ENCODE data around the gene ZNF296.

Gene ZNF296

DNA sequence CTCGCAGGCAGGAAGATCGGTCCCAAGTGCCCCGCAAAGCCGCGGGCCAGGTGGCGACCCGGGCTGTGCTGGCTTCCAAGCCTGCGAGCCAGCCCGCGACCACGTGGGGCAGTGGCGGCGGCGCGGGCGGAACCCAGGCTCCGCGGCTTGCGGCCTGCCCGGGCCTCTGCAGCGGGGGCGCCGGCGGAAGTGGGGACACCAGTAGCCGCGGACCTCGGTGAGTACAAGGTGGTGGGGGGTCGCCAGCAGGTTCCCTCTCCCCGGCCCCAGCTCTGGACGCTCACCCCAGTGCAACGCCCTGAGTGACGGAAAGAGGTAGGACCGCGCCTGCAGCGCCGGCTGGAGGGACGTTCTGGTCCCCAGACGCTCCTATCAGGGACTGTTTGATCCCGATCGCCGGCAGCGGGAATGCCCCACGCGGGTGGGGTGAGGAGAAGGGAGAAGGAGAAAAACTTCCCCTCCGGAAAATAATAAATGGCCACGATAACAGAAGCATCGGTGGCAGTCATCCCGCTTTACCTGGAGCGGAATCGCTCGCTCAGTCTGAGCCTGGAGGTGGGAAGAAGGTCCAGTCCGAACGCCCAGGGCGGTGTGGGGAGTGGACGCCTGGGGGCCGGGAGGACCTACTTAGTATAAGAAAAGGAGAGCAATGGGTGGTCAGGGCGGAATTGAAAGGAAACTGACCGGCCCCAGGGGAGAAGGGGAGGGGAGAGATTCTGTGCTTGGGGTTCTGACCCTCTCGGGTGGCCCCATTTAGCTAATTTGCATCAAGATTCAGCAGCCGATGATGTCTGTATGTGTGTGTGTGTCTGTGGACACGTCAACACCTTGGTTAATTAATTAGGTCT is 3.0 kb upstream of the ZNF296 start, which contains the start of gene GEMIN7:
Gene GEMIN7 (plus strand): TSS at position 198 of the 848 bp plus-strand sequence. CDS start 10,855 bp downstream, outside the sequence.
- CTCF ChIA-PET, result interaction anchor here (0.6 kb wide), 1 partner anchor 73 kb away, joined by 3 read pairs; no protein-coding TSS in a partner anchor
- POLR2A ChIA-PET (ENCODE audit: low non-redundant PET), result no interaction called here
- peak within 1 kb of the TSS; percentile 90 for H3K27ac ChIP-seq
- TF ChIP-seq, protein P1, sequence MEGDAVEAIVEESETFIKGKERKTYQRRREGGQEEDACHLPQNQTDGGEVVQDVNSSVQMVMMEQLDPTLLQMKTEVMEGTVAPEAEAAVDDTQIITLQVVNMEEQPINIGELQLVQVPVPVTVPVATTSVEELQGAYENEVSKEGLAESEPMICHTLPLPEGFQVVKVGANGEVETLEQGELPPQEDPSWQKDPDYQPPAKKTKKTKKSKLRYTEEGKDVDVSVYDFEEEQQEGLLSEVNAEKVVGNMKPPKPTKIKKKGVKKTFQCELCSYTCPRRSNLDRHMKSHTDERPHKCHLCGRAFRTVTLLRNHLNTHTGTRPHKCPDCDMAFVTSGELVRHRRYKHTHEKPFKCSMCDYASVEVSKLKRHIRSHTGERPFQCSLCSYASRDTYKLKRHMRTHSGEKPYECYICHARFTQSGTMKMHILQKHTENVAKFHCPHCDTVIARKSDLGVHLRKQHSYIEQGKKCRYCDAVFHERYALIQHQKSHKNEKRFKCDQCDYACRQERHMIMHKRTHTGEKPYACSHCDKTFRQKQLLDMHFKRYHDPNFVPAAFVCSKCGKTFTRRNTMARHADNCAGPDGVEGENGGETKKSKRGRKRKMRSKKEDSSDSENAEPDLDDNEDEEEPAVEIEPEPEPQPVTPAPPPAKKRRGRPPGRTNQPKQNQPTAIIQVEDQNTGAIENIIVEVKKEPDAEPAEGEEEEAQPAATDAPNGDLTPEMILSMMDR (conservative IDR thresholded peaks at IDR 0.05; ENCODE audit: low read depth), result peak; percentile 25
- peak; percentile 67 for DNase-seq (ENCODE audit: low spot score)

DNA sequence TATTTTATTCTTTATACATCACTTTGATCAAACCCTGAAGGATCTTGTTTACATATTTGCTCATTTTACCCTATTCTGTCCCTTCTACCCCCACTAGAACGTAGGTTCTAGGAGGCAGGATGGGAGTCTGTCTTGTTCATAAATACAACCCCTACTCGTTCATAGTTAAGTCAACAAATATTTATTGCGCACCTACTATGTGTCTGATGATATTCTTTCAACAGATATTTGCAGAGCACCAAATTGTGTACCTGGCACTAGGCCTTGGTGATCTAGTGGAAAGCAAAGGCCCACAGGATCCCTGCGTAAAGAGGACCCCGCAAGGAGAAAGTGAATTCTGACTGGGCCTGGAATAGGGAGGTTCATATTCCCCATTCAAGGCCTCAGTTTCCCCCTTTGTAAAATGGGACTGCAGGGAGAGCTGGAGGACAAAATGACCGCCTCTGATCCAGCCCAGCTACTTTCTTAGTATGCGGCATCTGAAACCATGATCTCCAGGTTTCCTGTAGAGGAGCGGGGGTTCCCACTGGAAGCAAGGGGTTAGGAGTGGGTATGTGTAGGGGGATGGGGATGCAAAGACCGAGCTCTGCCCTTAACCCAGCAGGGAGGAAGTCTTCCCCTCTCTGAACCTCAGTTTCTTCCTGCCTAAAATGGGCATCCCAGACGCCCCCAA is 2.2 kb upstream of the ZNF296 start:
- TF ChIP-seq, protein P1 (conservative IDR thresholded peaks at IDR 0.05; ENCODE audit: low read depth), result no peak
- POLR2A ChIA-PET (ENCODE audit: low non-redundant PET), result no interaction called here
- CTCF ChIA-PET, result no interaction called here
- no peak for DNase-seq (ENCODE audit: low spot score)
- peak overlapping the region; percentile 90 for H3K27ac ChIP-seq

DNA sequence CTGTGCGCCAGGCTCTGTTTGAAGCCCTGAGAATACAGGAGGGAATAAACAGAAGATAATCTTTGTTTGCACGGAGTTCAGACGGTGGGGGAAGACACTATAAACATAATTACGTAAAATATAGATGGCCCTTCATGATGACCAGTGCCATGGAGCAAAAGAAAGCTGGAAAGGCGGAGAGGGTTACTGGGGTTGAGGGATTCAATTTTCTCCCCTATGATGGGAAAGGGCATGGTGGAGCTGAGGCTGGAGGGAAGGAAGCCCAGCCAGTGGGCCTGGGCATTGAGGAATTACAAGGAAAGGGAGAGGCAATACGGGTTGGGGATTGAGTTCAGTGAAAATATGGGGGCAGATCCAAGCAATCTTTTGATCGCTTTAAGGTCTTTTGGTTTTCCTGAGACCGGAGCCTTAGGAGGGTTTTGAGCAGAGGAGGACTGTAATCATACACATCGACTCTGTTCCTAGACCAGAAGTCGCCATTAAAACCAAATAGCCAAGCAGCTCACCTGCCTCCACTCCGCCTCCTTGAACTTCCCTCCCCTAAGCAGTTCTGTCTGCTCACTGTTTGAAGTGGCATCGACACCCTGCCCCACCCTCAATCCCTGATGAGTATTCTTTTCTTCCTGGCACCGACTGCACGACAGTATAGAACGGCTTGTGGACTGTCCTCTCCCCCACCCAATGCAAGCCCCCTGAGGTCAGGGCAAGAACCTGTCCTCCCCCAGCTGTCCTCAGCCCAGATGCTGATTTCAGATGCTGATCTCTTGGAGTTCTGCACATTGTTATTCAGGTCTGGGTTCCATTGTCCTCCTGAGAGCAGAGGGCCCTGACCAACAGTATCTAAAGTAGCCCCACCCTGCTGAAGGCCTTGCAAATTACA is 813 bp upstream of the ZNF296 start:
- no peak for DNase-seq (ENCODE audit: low spot score)
- ChIA-PET POLR2A (ENCODE audit: low non-redundant PET) (no interaction called here), CTCF (no interaction called here)
- TF ChIP-seq, protein P1 (conservative IDR thresholded peaks at IDR 0.05; ENCODE audit: low read depth), result no peak
- H3K27ac ChIP-seq, result peak overlapping the region; percentile 90

DNA sequence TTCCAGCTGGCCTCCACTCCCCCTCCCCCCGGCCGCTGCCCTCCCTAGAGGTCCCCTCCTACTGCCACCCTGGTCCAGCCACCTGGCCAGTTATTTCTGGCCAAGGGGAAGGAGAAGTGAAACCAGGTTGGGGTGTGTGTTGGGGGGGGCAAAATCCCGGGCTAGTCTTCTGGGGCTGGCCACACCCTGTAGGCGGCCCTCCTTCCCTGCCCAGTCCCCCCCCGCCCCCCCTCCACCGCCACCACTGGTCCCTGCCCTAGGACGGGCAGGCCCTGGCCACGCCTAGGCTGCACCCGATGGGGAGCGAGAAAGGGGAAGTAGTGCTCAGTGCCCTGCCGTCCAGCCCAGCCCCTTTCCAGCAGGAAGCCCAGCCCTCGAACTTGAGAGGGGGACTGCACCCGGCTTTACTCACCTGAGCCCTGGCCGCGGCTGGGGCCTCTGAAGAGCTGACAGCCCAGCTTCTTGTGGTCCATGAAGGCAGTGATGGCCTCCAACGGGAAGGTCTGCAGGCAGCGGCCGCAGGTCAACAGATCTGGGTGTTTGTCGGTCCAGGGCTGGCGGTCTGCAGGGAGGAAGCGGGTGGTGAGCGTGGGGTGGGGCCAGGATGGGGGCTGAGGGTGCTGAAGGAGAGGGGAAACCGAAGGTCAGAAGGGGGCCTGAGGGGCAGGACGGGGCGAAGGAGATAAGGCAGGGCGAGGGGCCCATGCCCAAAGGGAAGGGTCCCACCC is 813 bp downstream of the ZNF296 start:
- POLR2A ChIA-PET (ENCODE audit: low non-redundant PET), result interaction anchor here (0.5 kb wide), 1 partner anchor 105 kb away, joined by 3 read pairs; no protein-coding TSS in a partner anchor
- TF ChIP-seq, protein P1 (conservative IDR thresholded peaks at IDR 0.05; ENCODE audit: low read depth), result no peak
- CTCF ChIA-PET, result interaction anchor here (0.6 kb wide), 1 partner anchor 14 kb away, joined by 4 read pairs; no protein-coding TSS in a partner anchor
- H3K27ac ChIP-seq, result peak overlapping the region; percentile 90
- DNase-seq (ENCODE audit: low spot score), result peak; percentile 89

DNA sequence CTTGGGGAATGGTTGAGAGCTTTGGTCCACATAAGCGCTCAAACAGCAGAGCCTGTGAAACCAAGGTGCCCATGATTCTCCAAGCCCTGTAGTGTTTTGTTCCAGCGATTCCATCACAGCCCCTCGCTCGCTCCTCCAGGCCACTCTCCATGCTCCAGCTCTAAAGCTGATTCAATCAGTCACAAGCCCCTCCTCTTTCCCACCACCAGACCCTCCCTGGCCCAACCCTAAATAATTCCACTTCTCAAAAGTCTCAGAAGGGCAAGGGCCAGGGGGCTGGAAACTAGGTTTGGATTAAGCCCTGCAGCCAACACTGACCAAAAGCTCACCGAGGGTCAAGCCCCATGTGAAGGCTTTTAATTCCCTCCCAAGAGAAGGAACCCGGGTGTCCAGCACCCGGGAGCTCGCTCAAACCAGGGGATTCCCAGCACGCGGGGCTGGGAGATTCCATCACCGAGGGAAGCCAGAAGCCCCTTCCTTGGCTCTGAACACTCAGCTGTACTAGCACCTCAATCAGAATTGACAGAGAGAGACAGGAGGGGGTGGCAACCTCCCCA is 1.5 kb downstream of the ZNF296 start:
- ChIA-PET POLR2A (ENCODE audit: low non-redundant PET) (interaction anchor here (0.5 kb wide), 1 partner anchor 106 kb away, joined by 3 read pairs; no protein-coding TSS in a partner anchor), CTCF (no interaction called here)
- TF ChIP-seq, protein P1 (conservative IDR thresholded peaks at IDR 0.05; ENCODE audit: low read depth), result no peak

More for the DNA sequence above, 1.5 kb downstream of the ZNF296 start:
- H3K27ac ChIP-seq, result peak overlapping the region; percentile 90
- DNase-seq (ENCODE audit: low spot score), result no peak
